Chondrocyte (in vitro differentiated cells): ENCODE results near the gene PTTG1. TPM values are rescaled to one million over a fixed set of nuclear protein-coding genes. Genes with fewer than 3 reads are reported as not detected.
"Not testable (repeated sequence)": the region's sequence is repeated elsewhere in the genome, so short reads cannot be mapped to it uniquely, and the experiment has no call there.

ENCODE experiments used
- DNase-seq: peaks from one replicate; pipeline ENCODE4 v3.0.0; 2021; ENCODE audit warnings: mixed read lengths, low spot score
- H3K27ac Mint-ChIP-seq: one replicate; pipeline ENCODE4 v1.8.0; 2021; ENCODE audit warnings: mild to moderate bottlenecking, moderate library complexity, mixed read lengths; ENCODE audit not compliant: unreplicated experiment
- H3K27me3 Mint-ChIP-seq: 2 replicates; pipeline ENCODE4 v1.8.0; 2021; ENCODE audit warnings: low read depth, mixed read lengths
- H3K36me3 Mint-ChIP-seq: 2 replicates; pipeline ENCODE4 v1.8.0; 2021; ENCODE audit warnings: low read depth, mixed read lengths
- H3K4me1 Mint-ChIP-seq: 2 replicates; pipeline ENCODE4 v1.8.0; 2021; ENCODE audit warnings: low read depth, mild to moderate bottlenecking, mixed read lengths
- H3K4me3 Mint-ChIP-seq: one replicate; pipeline ENCODE4 v1.8.0; 2021; ENCODE audit warnings: mild to moderate bottlenecking, moderate library complexity, mixed read lengths; ENCODE audit not compliant: unreplicated experiment
- H3K9me3 Mint-ChIP-seq: 2 replicates; pipeline ENCODE4 v1.8.0; 2021; ENCODE audit warnings: low read depth, mixed read lengths
- total RNA-seq: library from RNA; stranded (reverse); gene quantifications from 3 replicates; pipeline ENCODE4 v1.2.1, GENCODE V29; 2021
- TF ChIP-seq, protein P1 (sequence below): fragments of 200-600 bp; sonication (generic); IDR thresholded peaks from 2 replicates; pipeline ENCODE4 v1.5.0; 2021; ENCODE audit warnings: antibody characterized with exemption, mild to moderate bottlenecking, moderate library complexity

The PTTG1 gene
- total RNA-seq, 1 donor from 2014 or later, result 15.5 TPM

- Mint-ChIP-seq H3K4me1 (peaks cover 7% of the 10 kb centered on the region), H3K36me3 (no peaks in the 10 kb centered on the region), H3K27ac (no peak overlapping the region), H3K27me3 (peaks cover 20% of the 10 kb centered on the region), H3K9me3 (no peaks in the 10 kb centered on the region), H3K4me3 (no peak overlapping the region)
- TF ChIP-seq, protein P1, sequence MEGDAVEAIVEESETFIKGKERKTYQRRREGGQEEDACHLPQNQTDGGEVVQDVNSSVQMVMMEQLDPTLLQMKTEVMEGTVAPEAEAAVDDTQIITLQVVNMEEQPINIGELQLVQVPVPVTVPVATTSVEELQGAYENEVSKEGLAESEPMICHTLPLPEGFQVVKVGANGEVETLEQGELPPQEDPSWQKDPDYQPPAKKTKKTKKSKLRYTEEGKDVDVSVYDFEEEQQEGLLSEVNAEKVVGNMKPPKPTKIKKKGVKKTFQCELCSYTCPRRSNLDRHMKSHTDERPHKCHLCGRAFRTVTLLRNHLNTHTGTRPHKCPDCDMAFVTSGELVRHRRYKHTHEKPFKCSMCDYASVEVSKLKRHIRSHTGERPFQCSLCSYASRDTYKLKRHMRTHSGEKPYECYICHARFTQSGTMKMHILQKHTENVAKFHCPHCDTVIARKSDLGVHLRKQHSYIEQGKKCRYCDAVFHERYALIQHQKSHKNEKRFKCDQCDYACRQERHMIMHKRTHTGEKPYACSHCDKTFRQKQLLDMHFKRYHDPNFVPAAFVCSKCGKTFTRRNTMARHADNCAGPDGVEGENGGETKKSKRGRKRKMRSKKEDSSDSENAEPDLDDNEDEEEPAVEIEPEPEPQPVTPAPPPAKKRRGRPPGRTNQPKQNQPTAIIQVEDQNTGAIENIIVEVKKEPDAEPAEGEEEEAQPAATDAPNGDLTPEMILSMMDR, result no peak
- DNase-seq, result no peak
These were observed 12.4 kb downstream of the PTTG1 start for GRCh38 chr5:160434022-160434531.

DNA sequence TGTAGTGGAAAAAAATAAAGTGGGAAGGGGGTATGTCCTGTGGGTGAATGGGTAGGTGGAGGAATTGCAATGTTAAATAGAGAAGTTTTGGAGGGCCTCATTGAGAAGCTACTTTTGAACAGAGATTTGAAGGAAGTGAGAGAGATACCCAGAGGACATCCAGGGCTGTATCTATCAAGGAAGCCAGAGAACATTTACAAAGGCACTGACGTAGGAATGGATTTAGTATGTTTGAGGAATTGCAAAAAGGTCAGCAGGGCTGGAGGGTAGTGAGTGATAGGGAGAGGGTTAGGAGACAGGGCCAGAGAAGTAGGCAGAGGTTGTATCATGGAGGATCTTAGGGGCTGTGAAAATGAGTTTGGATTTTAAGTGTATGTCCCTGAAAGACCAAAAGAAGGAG is 13.9 kb downstream of the PTTG1 start:
- no peak overlapping the region for H3K4me3 Mint-ChIP-seq
- no peaks in the 10 kb centered on the region for H3K36me3 Mint-ChIP-seq
- H3K4me1 Mint-ChIP-seq, result peaks cover 10% of the 10 kb centered on the region
- peaks cover 22% of the 10 kb centered on the region for H3K27me3 Mint-ChIP-seq
- DNase-seq, result no peak
- TF ChIP-seq, protein P1, result no peak
- no peaks in the 10 kb centered on the region for H3K9me3 Mint-ChIP-seq
- H3K27ac Mint-ChIP-seq, result no peak overlapping the region

DNA sequence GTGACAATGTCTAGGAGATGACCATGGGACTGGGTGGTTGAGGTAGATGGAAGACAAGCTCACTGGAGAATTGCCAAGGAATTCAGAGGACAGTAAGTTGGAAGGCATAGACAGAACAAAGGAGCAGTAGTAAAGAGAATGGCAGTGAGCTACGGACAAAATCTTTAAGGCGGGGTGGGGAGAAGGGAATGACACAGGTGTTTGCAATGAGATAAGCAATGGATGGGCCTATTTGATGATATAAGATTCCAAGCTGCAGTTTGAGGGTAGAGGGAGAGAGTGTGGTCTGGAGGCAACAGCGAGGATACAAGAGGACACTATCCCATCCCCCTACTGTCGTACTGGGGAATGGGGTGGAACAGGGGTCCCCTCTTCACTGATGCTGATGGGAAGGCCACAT is 14.4 kb downstream of the PTTG1 start:
- H3K4me1 Mint-ChIP-seq, result peaks cover 10% of the 10 kb centered on the region
- DNase-seq, result no peak
- no peak overlapping the region for H3K27ac Mint-ChIP-seq
- no peak overlapping the region for H3K4me3 Mint-ChIP-seq
- no peaks in the 10 kb centered on the region for H3K9me3 Mint-ChIP-seq
- no peaks in the 10 kb centered on the region for H3K36me3 Mint-ChIP-seq
- TF ChIP-seq, protein P1, result no peak
- peaks cover 22% of the 10 kb centered on the region for H3K27me3 Mint-ChIP-seq

DNA sequence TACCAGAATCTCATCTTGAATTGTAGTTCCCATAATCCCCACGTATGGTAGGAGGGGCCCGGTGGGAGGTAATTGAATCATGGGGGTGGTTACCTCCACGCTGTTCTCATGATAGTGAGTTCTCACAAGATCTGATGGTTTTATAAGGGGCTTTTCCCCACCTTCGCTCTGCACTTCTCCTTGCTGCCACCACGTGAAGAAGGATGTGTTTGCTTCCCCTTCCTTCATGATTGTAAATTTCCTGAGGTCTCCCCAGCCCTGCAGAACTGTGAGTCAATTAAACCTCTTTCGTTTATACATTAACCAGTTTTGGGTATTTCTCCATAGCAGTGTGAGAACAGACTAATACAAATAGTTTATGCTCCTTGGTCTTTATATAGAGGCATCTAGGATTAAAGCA is 15.0 kb downstream of the PTTG1 start:
- H3K9me3 Mint-ChIP-seq, H3K36me3 Mint-ChIP-seq, H3K4me3 Mint-ChIP-seq, H3K27ac Mint-ChIP-seq, DNase-seq: not testable (repeated sequence)
- Mint-ChIP-seq H3K4me1 (peaks cover 10% of the 10 kb centered on the region), H3K27me3 (peaks cover 22% of the 10 kb centered on the region)

GRCh38 chr5:160437271-160437670 is 15.6 kb downstream of the PTTG1 start:
- Mint-ChIP-seq H3K9me3 (no peaks in the 10 kb centered on the region), H3K4me1 (peaks cover 10% of the 10 kb centered on the region), H3K27me3 (peaks cover 22% of the 10 kb centered on the region), H3K27ac (no peak overlapping the region), H3K36me3 (no peaks in the 10 kb centered on the region), H3K4me3 (no peak overlapping the region)
- TF ChIP-seq, protein P1, result no peak
- no peak for DNase-seq
